ENCODE results near the gene GAB1. TPM values are rescaled to one million over a fixed set of nuclear protein-coding genes. Genes with fewer than 3 reads are reported as not detected.

Gene GAB1
- total and polyA plus RNA-seq, 2 of the 8 experiments (the other 6 are each of a cell fraction or from before 2014, with no cell fraction given) = 6.8 to 21.3 TPM

DNA sequence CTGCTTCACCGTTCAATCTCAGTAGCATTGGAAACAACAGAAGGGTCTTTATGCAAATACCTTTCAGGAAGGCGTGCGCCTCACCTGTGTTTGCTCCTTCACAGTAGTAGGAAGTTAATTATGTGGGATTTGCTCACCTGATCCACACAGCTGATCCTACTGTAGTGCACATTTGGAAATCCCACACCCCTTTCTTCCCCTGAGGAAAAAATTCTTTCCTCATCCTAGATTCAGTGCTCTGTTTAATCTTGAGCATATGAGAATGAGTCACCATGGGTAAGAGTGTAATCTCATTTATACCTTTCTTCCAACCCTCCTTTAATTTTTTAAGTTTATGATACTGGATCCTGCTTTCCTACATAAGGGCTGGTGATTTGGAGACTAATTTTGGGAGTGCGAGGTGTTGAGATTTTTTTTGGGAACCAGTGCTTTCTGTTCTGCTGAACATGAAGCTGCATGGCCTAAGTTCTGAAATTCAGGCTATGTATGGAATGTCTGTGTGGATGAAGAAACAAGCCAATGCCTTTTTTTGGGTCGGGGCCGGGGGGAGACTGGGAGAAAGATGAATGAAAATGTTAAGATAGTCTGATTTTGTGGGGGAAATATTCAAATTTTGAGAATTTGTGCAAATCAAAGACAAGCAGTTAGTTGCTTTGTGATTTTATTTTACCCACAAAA lies 19.0 kb downstream of the GAB1 start:
- Histone ChIP-seq H3K4me1 (replicated peaks in 1 of 4; ENCODE audit: control insufficient read depth in 3 of 4, insufficient read depth in 4 of 4, low read length in 3 of 4) (peaks cover 6 to 28% (median 24%) of the 10 kb centered on the region in 4 experiments), H3K9me3 (ENCODE audit: insufficient read depth in 2 of 2, low read depth in 1 of 2, low read length in 1 of 2) (no peaks in the 10 kb centered on the region)

More for the DNA sequence above, 19.0 kb downstream of the GAB1 start:
- no peak overlapping the region for H3K56ac ChIP-seq (replicated peaks; ENCODE audit: insufficient read length, low read depth, low read length)
- FAIRE-seq (peak; percentile 74), DNase-seq (ENCODE audit: low read depth in 1 of 2, low spot score in 2 of 2) (no peak)
- no peak overlapping the region for H2BK5ac ChIP-seq (ENCODE audit: low read depth, low read length)
- no peak overlapping the region for H3K14ac ChIP-seq (ENCODE audit: insufficient read length)
- no peaks in the 10 kb centered on the region; the same call in 1 of the 2 replicates for H3K79me1 ChIP-seq (ENCODE audit: low read depth, low read length)
- no peak overlapping the region for H3K23ac ChIP-seq (ENCODE audit: insufficient read length)
- H3K4ac ChIP-seq (replicated peaks; ENCODE audit: insufficient read length, low read depth, low read length) = no peak overlapping the region
- peak overlapping the region in 1 of 4 experiments; percentile 4; a peak in 1 of 8 replicates for H3K4me3 ChIP-seq (ENCODE audit: extremely low read depth in 1 of 4, insufficient read depth in 2 of 4, low read depth in 3 of 4, low read length in 4 of 4)
- H3K79me2 ChIP-seq (ENCODE audit: control insufficient read depth in 1 of 2, insufficient read depth in 2 of 2, low read length in 2 of 2) = peaks cover 0 to 58% of the 10 kb centered on the region in 2 experiments; a peak in 2 of 4 replicates
- H2BK12ac ChIP-seq (ENCODE audit: low read depth, low read length) = peak overlapping the region; percentile 10; the same call in 1 of the 2 replicates
- H4K8ac ChIP-seq (ENCODE audit: extremely low read depth, insufficient read depth, low read length) = no peak overlapping the region
- no peaks in the 10 kb centered on the region for H3K36me3 ChIP-seq (ENCODE audit: control insufficient read depth in 2 of 4, insufficient read depth in 4 of 4, low read length in 3 of 4)
- peak overlapping the region; percentile 71 for H4K5ac ChIP-seq (ENCODE audit: insufficient read length, low read depth, low read length)
- no peak overlapping the region for H3K18ac ChIP-seq (ENCODE audit: extremely low read depth, low read length)
- H2BK15ac ChIP-seq (ENCODE audit: low read length) = no peak overlapping the region
- POLR2A ChIA-PET (ENCODE audit: partially characterized antibody) = interaction anchor here (0.7 to 1.1 kb wide), 2 partner anchors 19 to 156 kb away, joined by 3 read pairs; partner anchors contain the start of gene GAB1
- no peak overlapping the region for H2BK120ac ChIP-seq (replicated peaks; ENCODE audit: low read depth, low read length)
- H3K4me2 ChIP-seq (ENCODE audit: insufficient read depth in 1 of 2, low read depth in 2 of 2, low read length in 2 of 2) = peak overlapping the region; percentile 30 to 47; a peak in 3 of 4 replicates
- peak overlapping the region; percentile 12; the same call in 1 of the 2 replicates for H3K27ac ChIP-seq (ENCODE audit: low read depth, low read length)
- H2AFZ ChIP-seq (ENCODE audit: low read length) = no peak overlapping the region
- H2AK5ac ChIP-seq (ENCODE audit: low read depth, low read length) = no peak overlapping the region
- H2BK20ac ChIP-seq (ENCODE audit: low read length) = 0 out of 2 replicates have a peak overlapping the region, but pooled peaks have one; percentile 52
- CTCF ChIA-PET (ENCODE audit: partially characterized antibody) = interaction anchor here (1.3 kb wide), 1 partner anchor 15 kb away, joined by 3 read pairs; no protein-coding TSS in a partner anchor
- no peak overlapping the region for H4K91ac ChIP-seq (replicated peaks; ENCODE audit: insufficient read length, low read length)
- H3K9ac ChIP-seq (replicated peaks in 1 of 4; ENCODE audit: extremely low read depth in 1 of 4, low read depth in 3 of 4, low read length in 3 of 4) = no peak overlapping the region
- no peaks in the 10 kb centered on the region for H3K27me3 ChIP-seq (replicated peaks in 1 of 4; ENCODE audit: control insufficient read depth in 3 of 4, extremely low read depth in 1 of 4, insufficient read depth in 3 of 4, low read length in 3 of 4)
- peaks cover 0 to 3% of the 10 kb centered on the region in 2 experiments for H4K20me1 ChIP-seq (replicated peaks in 1 of 2; ENCODE audit: control insufficient read depth in 1 of 2, insufficient read depth in 2 of 2, low read length in 2 of 2)
- no peaks in the 10 kb centered on the region for H3K23me2 ChIP-seq (ENCODE audit: low read depth, low read length)
- WGBS, 2 experiments (ENCODE audit: extremely low coverage in 1 of 2, insufficient coverage in 1 of 2, insufficient read length in 1 of 2, insufficient replicate concordance in 2 of 2, low coverage in 1 of 2, low lambda C conversion rate in 2 of 2, missing lambda C conversion rate in 1 of 2) = 59% methylated on average over 6 of the region's 6 CpGs; no CpG with 5 or more reads in 1 of the 2 experiments
- TF ChIP-seq EP300 (IDR thresholded peaks at IDR 0.05; ENCODE audit: borderline replicate concordance in 1 of 2, low read depth in 2 of 2, low read length in 2 of 2) = no peak
- TF ChIP-seq SIN3A (conservative IDR thresholded peaks at IDR 0.05 in 1 of 2, IDR thresholded peaks at IDR 0.05 in 1 of 2; ENCODE audit: low read depth in 1 of 2, low read length in 2 of 2) = 0 out of 4 replicates have a peak, but pooled peaks of 1 of the 2 experiments have one; percentile 33
- peak; percentile 77 for TF ChIP-seq TEAD4 (IDR thresholded peaks at IDR 0.05; ENCODE audit: low read depth, low read length)
